HCT116 (cell line): ENCODE results near the gene EDDM3A.
"Not testable (repeated sequence)": the region's sequence is repeated elsewhere in the genome, so short reads cannot be mapped to it uniquely, and the experiment has no call there.

Source experiments
- CEBPB ChIP-seq: IDR thresholded peaks from 2 replicates; pipeline ENCODE4 v1.6.1; 2012; ENCODE audit warnings: low read depth
- CTCF ChIP-seq, 3 experiments: fragments of 200-600 bp in 1 of 3; sonication (generic) in 1 of 3; IDR thresholded peaks in 2 of 3; conservative IDR thresholded peaks in 1 of 3; 2 replicates each; pipeline ENCODE4 v1.5.1; 2012 to 2017; ENCODE audit warnings: low read depth in 2 of 3, low read length in 2 of 3, antibody characterized with exemption in 1 of 3, borderline replicate concordance in 1 of 3, control low read depth in 1 of 3, mild to moderate bottlenecking in 1 of 3, mixed read lengths in 1 of 3, mixed run types in 1 of 3, moderate library complexity in 1 of 3; ENCODE audit not compliant: insufficient read depth in 1 of 3
- FOSL1 ChIP-seq: IDR thresholded peaks from 2 replicates; pipeline ENCODE4 v1.6.1; 2012; ENCODE audit warnings: low read depth

GRCh38 chr14:20726121-20726520 lies 19.6 kb upstream of the EDDM3A start:
- TF ChIP-seq CTCF (IDR thresholded peaks at IDR 0.05 in 2 of 3, conservative IDR thresholded peaks at IDR 0.05 in 1 of 3; ENCODE audit: borderline replicate concordance in 1 of 3, insufficient read depth in 1 of 3, low read depth in 2 of 3, low read length in 2 of 3); CEBPB; FOSL1: not testable (repeated sequence)
